H7 (cell line): ENCODE data around the gene ZNF81. TPM values are rescaled to one million over a fixed set of nuclear protein-coding genes. Genes with fewer than 3 reads are reported as not detected.
"Not testable (repeated sequence)": the region's sequence is repeated elsewhere in the genome, so short reads cannot be mapped to it uniquely, and the experiment has no call there.

Source experiments
- DNase-seq: peaks from one replicate; pipeline ENCODE4 v3.0.0; 2012
- H3K27me3 ChIP-seq: 2 replicates; pipeline ENCODE4 v1.6.0; 2011; ENCODE audit warnings: mild to moderate bottlenecking, low read length; ENCODE audit not compliant: control insufficient read depth, insufficient read depth
- H3K36me3 ChIP-seq: replicated peaks from 2 replicates; pipeline ENCODE4 v1.5.1; 2011; ENCODE audit warnings: low read length; ENCODE audit not compliant: control insufficient read depth, insufficient read depth
- H3K4me3 ChIP-seq: 2 replicates; pipeline ENCODE4 v1.5.1; 2011; ENCODE audit warnings: low read depth, mild to moderate bottlenecking, control low read depth, low read length, moderate library complexity; ENCODE audit not compliant: insufficient read depth
- total RNA-seq: library from RNA; depleted of rRNA; stranded (reverse); fragments of >200 nt; shearing (Covaris generic); gene quantifications from 2 replicates; pipeline ENCODE4 v1.2.3, GENCODE V29; 2014

ZNF81 gene
- total RNA-seq, 1 experiment from 2014 or later: 3.7 TPM

DNA sequence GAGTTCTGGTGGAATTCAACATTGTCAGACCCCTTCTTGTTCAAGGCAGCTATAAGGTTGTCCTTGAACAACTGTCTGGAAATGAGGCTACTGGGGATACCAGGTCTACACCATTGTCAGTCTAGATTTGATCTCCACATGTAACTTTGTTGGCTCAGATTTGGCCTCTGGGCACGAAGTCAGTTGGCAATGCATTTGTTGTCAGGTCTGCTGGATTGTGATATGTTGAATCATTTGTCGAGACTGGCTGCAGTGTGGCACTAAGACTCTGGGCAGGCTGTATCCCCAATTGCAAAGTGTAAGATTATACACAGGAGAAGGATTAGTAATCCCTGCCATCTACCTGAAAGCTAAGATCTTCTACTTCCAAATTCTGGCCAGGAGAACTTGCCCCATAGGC lies 26.5 kb downstream of the ZNF81 start:
- Histone ChIP-seq H3K4me3 (no peak overlapping the region), H3K36me3 (no peaks in the 10 kb centered on the region), H3K27me3 (no peaks in the 10 kb centered on the region)
- DNase-seq: no peak

DNA sequence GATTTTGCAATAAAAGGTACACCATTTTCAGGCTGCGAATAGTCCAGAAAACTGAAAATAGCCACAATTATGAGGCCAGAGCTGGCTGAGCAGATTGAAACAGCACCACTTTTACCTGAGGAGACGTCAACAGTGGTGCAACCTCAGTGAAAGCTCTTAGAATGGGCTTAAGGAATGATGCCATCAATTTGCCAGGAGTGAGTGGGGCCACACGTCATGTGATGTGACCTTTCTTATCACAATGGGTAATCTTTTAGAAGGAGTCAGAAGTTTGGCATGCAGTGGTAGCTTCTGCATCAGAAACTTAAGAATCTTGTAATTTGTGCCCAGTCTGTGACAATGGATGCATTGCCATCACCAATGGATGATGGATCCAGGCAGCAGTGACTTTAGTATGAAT lies 27.6 kb downstream of the ZNF81 start:
- Histone ChIP-seq H3K36me3 (no peaks in the 10 kb centered on the region), H3K4me3 (no peak overlapping the region), H3K27me3 (no peaks in the 10 kb centered on the region)
- no peak for DNase-seq

DNA sequence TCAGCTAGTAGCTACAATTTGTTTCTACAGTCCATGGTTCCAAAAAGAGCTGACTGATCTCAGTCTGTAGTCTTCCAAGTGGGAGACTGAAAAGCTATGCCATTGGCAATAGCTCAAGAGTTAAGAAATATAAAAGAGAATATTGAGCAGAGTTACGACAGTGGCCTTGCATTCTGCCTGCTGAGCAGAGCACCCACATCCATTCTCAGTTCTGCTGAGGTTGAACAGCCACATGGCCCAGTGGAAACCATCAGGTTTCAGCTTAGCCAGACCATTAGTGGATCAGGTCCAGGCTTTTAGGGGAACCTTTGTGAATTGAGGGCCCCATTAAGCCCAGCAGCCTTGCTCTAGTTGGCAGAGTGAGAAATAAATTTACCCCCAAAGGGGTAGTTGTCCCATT lies 28.1 kb downstream of the ZNF81 start:
- Histone ChIP-seq H3K27me3 (no peaks in the 10 kb centered on the region), H3K4me3 (no peak overlapping the region), H3K36me3 (no peaks in the 10 kb centered on the region)
- no peak for DNase-seq

DNA sequence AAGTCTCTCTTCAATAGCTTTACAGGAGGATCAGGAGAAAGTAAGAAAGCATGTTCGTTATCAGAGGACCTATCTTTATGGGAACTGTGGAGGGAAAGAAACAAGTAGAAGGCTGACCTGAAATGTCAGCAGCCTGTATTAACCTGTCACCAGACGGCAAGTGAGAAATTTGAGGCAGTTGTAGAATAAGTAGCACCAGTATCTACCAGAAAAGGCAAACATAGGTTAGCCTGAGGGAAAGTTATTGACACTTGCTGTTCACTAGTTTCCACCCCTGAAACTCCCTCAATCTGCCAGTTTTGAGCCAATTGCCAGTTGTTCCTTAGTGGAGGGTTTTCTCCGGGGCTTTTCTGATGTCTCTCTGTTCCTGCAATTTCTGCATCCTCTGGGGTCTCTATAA lies 36.4 kb downstream of the ZNF81 start:
- H3K27me3 ChIP-seq: no peaks in the 10 kb centered on the region
- H3K36me3 ChIP-seq: no peaks in the 10 kb centered on the region
- H3K4me3 ChIP-seq: no peak overlapping the region
- DNase-seq: no peak

DNA sequence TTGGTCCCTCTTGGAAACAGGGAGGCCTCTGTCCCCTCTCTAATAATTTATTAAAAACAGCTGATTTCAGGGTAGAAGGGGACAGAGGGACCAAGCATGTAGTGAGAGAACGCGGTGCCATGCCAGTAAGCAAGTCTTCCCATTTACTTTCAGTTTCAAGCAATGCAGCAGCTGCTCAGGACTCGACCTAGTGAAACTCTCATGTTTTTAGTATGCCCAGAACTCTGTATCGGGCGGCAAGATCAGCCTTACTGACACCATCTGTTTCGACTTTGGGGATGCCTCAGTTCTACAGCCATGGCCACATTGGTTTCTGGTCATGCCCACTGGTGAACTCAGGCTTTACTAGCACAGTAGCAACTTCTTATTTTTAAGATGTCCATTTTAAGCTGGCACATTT lies 40.6 kb downstream of the ZNF81 start:
- DNase-seq: no peak
- H3K4me3 ChIP-seq: no peak overlapping the region
- H3K27me3 ChIP-seq: no peaks in the 10 kb centered on the region
- no peaks in the 10 kb centered on the region for H3K36me3 ChIP-seq

DNA sequence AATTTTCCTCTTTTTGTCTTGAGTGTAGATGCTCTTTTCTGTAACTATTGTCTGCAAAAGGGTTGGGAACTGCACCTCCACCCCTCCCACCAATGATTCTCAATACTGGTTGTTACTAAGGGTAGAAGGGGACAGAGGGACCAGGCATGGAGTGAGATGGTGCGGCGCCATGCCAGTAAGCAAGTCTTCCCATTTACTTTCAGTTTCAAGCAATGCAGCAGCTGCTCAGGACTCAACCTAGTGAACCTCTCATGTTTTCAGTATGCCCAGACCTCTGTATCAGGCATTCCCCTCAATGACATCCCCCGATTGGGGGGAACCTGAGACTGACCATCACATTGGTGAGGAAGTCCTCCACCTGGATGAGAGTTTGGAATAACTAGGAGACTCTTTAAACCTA lies 41.5 kb downstream of the ZNF81 start:
- Histone ChIP-seq H3K27me3 (no peaks in the 10 kb centered on the region), H3K36me3 (no peaks in the 10 kb centered on the region), H3K4me3 (no peak overlapping the region)
- no peak for DNase-seq

DNA sequence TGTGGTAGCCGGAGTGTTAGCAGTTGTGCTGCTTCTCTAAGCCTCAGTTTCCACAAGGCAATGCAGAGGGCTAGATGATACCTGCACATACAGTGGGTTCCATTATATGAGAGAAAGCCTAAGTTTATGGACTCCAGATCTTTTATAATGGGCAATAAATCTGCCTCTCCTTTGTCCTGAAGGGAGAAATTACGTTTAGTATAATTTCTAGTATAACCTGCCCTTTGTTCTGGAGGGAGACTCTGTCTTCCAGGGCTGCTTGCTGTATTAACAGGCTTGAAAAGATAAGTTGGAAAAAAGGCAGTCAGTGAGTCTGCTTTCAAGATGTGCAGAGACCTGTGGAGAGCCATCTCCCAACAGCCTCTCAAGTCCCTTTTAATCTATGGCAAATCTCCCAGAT lies 42.8 kb downstream of the ZNF81 start:
- H3K36me3 ChIP-seq: no peaks in the 10 kb centered on the region
- H3K27me3 ChIP-seq: no peaks in the 10 kb centered on the region
- H3K4me3 ChIP-seq: no peak overlapping the region
- DNase-seq: no peak

DNA sequence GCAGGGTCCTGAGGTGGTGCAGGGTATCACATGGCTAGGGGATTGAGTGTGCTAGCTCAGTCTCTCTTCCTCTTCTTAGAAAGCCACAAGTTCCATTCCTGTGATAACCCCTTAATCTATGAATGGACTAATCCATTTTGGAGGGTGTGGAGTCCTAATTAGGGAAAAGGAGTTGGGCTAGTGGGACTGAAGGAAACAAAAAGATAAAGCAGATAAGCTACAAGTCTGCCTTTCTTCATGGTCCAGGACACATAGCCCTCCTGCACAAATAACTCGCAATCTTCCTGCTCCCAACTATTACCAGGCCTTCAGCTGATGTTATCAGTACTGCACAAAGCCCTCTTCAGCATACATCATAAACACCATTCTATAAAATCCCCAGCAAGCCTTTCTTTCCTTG lies 44.2 kb downstream of the ZNF81 start:
- Histone ChIP-seq H3K4me3 (no peak overlapping the region), H3K36me3 (no peaks in the 10 kb centered on the region), H3K27me3 (no peaks in the 10 kb centered on the region)
- DNase-seq: no peak

DNA sequence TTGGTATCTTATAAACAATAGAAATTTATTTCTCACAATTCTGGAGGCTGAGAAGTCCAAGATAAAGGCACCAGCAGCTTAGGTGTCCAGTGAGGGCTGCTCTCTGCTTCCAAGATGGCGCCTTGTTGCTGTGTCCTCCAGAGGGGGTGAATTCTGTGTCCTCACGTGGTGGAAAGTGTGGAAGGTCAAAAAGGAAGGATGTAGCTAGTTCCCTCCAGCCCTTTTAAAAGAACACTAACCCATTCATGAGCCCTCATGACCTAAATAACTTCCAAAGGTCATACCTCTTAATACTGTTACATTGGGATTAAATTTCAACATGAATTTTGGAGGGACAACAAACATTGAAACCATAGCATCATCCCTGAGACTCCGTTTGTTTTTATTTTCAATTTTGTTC lies 48.8 kb downstream of the ZNF81 start:
- H3K27me3 ChIP-seq: no peaks in the 10 kb centered on the region
- H3K36me3 ChIP-seq: no peaks in the 10 kb centered on the region
- no peak for DNase-seq
- no peak overlapping the region for H3K4me3 ChIP-seq

DNA sequence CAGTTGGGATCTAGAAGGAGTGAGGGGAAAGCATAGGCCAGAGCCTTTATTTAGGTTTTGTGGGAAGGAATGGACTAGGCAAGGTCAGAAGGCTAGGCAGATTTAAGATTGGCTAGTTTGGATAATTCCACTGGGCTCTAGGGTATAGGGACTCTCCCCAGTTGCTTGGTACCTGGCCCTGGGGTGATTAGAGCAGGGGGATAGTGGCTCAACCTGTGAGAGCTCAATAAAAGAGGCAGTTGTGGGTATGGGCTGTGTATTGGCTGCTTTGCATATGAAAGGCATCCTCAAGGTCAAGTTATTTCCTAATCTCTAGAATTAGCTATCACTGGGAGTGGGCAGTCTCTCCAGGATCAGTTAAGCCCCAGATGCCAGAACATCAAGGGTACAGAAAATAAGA lies 61.3 kb downstream of the ZNF81 start:
- DNase-seq: peak; percentile 8
- no peaks in the 10 kb centered on the region for H3K36me3 ChIP-seq
- no peak overlapping the region for H3K4me3 ChIP-seq
- H3K27me3 ChIP-seq: no peaks in the 10 kb centered on the region

DNA sequence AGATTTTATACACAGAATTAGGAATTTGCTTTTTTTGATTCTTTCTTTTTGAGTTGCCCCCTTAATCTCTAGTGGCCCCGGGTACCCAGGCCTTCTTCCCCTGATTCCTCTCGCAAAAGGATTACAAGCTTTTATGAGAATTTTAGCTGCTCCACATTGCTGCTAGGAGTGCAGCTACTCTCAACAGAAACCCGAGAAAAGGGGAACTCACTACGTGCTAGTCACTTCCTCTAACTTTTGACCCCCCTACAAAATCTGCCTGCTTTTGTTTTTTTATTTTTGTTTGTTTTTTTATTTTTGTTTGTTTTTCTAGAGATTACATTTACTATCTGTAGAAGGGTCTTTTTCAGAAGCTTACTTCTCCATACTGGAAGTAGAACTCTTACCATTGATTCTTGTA lies 64.1 kb downstream of the ZNF81 start:
- Histone ChIP-seq H3K27me3 (no peaks in the 10 kb centered on the region), H3K4me3 (no peak overlapping the region), H3K36me3 (no peaks in the 10 kb centered on the region)
- no peak for DNase-seq

DNA sequence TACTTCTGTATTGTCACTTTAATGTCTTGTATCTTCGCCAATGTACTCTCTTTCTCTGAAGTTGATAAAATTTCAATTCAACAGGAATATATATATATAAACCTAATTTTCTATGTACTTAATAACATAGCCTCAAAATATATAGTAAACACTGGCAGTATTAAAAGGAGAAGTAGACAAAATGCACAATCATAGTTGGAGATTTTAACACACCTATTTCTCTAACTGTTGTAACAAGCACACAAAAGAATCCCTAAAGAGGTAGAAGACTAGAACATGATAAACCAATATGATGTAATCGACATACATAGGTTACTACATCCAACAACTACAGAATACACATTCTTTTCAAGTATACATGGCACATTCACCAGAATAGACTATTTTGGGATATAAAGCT lies 65.5 kb downstream of the ZNF81 start:
- Histone ChIP-seq H3K36me3 (no peaks in the 10 kb centered on the region), H3K4me3 (no peak overlapping the region), H3K27me3 (no peaks in the 10 kb centered on the region)
- no peak for DNase-seq

DNA sequence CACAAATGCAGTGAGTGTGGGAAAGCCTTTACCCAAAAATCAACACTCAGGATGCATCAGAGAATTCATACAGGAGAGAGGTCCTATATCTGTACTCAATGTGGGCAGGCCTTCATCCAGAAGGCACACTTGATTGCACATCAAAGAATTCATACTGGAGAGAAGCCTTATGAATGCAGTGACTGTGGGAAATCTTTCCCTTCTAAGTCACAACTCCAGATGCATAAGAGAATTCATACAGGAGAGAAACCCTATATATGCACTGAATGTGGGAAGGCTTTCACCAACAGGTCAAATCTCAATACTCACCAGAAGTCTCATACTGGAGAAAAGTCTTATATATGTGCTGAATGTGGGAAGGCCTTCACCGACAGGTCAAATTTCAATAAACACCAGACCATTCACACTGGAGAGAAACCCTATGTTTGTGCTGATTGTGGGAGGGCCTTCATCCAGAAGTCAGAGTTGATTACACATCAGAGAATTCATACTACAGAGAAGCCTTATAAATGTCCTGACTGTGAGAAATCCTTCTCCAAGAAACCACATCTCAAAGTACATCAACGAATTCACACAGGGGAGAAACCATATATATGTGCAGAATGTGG lies 79.3 kb downstream of the ZNF81 start:
- no peak for DNase-seq
- Histone ChIP-seq H3K27me3 (no peaks in the 10 kb centered on the region), H3K36me3 (no peaks in the 10 kb centered on the region), H3K4me3 (no peak overlapping the region)

DNA sequence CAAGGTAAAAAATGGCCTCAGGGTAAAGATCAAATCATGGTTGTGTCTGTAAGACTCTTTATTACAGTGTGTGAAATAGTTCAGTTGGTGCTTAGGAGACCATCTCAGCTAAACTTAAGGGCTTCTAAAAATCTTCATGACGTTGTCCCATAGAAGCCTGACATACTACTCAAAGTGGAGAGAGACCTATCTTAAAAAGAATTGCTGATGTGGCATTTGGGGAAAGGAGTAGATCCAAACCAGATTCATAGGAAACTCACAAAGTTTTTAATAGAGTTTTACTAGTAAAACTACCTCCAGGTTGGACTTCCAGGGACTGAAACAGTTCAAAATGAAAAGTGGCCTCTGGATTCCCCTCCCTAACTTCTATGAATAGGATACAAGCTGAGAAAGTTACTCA lies 81.6 kb downstream of the ZNF81 start:
- Histone ChIP-seq H3K4me3 (no peak overlapping the region), H3K36me3 (no peaks in the 10 kb centered on the region), H3K27me3 (no peaks in the 10 kb centered on the region)
- no peak for DNase-seq

DNA sequence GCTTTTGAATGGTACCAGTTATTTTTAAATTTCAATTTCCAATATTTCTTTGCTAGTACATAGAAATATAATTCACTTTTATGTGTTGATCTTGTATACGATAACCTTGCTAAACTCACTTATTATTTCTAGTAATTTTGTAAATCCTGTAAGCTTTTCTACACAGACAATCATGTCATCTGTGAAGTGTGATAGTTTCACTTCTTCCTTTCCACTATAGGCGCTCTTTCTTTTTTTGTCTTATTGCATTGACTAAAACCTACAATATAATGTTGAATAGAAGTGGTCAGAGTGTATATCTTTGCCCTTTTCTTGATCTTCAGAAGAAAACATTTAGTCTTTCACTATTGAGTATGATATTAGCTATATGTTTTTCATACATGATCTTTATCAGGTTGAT lies 90.5 kb downstream of the ZNF81 start:
- no peak for DNase-seq
- H3K27me3 ChIP-seq: no peaks in the 10 kb centered on the region
- no peak overlapping the region for H3K4me3 ChIP-seq
- H3K36me3 ChIP-seq: no peaks in the 10 kb centered on the region

DNA sequence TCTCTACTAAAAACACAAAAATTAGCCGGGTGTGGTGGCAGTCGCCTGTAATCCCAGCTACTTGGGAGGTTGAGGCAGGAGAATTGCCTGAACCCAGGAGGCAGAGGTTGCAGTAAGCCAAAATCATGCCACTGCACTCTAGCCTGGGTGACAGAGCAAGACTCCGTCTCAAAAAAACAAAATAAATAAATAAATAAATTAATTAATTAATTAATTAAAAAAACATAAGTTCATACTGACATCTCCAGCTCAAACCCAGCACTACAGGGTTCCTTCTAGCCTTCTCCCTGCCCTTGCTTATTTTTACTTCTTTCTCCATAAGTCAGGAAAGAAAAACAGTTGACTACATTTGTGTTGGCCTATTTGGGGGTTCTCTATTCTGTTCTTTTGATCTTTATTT lies 95.3 kb downstream of the ZNF81 start:
- not testable (repeated sequence) for H3K27me3 ChIP-seq, DNase-seq, H3K4me3 ChIP-seq

More for the DNA sequence above, 95.3 kb downstream of the ZNF81 start:
- H3K36me3 ChIP-seq: not testable (repeated sequence)
